AG04449 (cell line): Measurements from ENCODE around the gene ITPR1.

ENCODE experiments used
- CTCF ChIA-PET: fragments of 350-600 bp; formaldehyde crosslinking; extraction: SDS; loops from one replicate; lab custom pipeline; 2021; ENCODE audit warnings: antibody characterized with exemption; lab: Yijun Ruan, JAX
- POLR2A ChIA-PET: fragments of 400-600, 350-600 bp; formaldehyde crosslinking; extraction: SDS; loops from one replicate; lab custom pipeline; 2020; ENCODE audit warnings: antibody characterized with exemption, inconsistent platforms; lab: Yijun Ruan, JAX
- DNase-seq: peaks from one replicate; pipeline ENCODE4 v3.0.0-alpha.2; 2010; ENCODE audit warnings: low read depth, low spot score
- H3K4me3 ChIP-seq: 2 replicates; pipeline ENCODE4 v1.5.1; 2011; ENCODE audit warnings: low read depth, mild to moderate bottlenecking, control low read depth, low read length
- TF ChIP-seq, protein P1 (sequence below): IDR thresholded peaks from one replicate; pipeline ENCODE4 v1.5.1; 2011; ENCODE audit warnings: mild to moderate bottlenecking, moderate library complexity, low read length, control low read depth, inconsistent platforms; ENCODE audit not compliant: insufficient read depth; ENCODE audit errors: missing control alignments

The ITPR1 gene

DNA sequence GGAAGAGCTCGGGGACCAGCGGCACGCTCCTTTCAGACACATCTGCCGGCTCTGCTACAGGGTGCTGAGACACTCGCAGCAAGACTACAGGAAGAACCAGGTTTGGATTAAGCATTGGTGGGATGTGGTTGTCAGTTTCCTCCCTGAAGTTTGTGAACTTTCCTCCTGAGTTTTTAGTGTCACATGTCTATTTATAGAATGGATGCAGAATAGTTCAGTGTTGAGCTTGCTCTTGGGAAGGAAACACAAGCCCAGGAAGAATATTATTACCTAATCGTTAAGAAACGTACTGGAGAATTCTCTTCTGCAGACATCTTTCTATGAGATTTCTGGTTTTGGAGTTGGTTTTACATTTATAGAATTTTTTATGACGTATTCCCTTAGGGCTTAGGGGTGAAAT is 172.0 kb downstream of the ITPR1 start:
- POLR2A ChIA-PET: no interaction called here
- CTCF ChIA-PET: interaction anchor here (1.1 to 2.0 kb wide), 4 partner anchors 10 to 456 kb away, joined by 3 to 8 read pairs (median 4); no protein-coding TSS in a partner anchor

GRCh38 chr3:4666071-4666470 is 172.9 kb downstream of the ITPR1 start:
- TF ChIP-seq, protein P1, sequence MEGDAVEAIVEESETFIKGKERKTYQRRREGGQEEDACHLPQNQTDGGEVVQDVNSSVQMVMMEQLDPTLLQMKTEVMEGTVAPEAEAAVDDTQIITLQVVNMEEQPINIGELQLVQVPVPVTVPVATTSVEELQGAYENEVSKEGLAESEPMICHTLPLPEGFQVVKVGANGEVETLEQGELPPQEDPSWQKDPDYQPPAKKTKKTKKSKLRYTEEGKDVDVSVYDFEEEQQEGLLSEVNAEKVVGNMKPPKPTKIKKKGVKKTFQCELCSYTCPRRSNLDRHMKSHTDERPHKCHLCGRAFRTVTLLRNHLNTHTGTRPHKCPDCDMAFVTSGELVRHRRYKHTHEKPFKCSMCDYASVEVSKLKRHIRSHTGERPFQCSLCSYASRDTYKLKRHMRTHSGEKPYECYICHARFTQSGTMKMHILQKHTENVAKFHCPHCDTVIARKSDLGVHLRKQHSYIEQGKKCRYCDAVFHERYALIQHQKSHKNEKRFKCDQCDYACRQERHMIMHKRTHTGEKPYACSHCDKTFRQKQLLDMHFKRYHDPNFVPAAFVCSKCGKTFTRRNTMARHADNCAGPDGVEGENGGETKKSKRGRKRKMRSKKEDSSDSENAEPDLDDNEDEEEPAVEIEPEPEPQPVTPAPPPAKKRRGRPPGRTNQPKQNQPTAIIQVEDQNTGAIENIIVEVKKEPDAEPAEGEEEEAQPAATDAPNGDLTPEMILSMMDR: no peak
- POLR2A ChIA-PET: no interaction called here
- CTCF ChIA-PET: interaction anchor here (0.6 to 2.0 kb wide), 4 partner anchors 11 to 315 kb away, joined by 3 to 8 read pairs (median 4); no protein-coding TSS in a partner anchor

More for the DNA sequence above, 172.0 kb downstream of the ITPR1 start:
- TF ChIP-seq, protein P1: no peak
- H3K4me3 ChIP-seq: no peak overlapping the region
- DNase-seq: no peak

GRCh38 chr3:4670352-4670751 is 177.2 kb downstream of the ITPR1 start:
- POLR2A ChIA-PET: no interaction called here
- TF ChIP-seq, protein P1: peak; percentile 37
- DNase-seq: no peak
- CTCF ChIA-PET: interaction anchor here (0.8 to 2.0 kb wide), 4 partner anchors 11 to 41 kb away, joined by 3 to 8 read pairs (median 4); no protein-coding TSS in a partner anchor
- H3K4me3 ChIP-seq: no peak overlapping the region

More at GRCh38 chr3:4666071-4666470, 172.9 kb downstream of the ITPR1 start:
- DNase-seq: no peak
- no peak overlapping the region for H3K4me3 ChIP-seq

- POLR2A ChIA-PET: no interaction called here
- CTCF ChIA-PET: interaction anchor here (1.6 to 3.5 kb wide), 3 partner anchors 14 to 38 kb away, joined by 5 to 18 read pairs (median 17); no protein-coding TSS in a partner anchor
- TF ChIP-seq, protein P1: no peak
- DNase-seq: no peak
- H3K4me3 ChIP-seq: no peak overlapping the region
These were observed 179.7 kb downstream of the ITPR1 start for GRCh38 chr3:4672725-4673275.

GRCh38 chr3:4674216-4674615 is 181.1 kb downstream of the ITPR1 start:
- no peak overlapping the region for H3K4me3 ChIP-seq
- no peak for DNase-seq
- ChIA-PET CTCF (interaction anchor here (0.7 to 3.5 kb wide), 11 partner anchors 16 to 447 kb away, joined by 3 to 18 read pairs (median 3); partner anchors contain the start of gene ARL8B), POLR2A (interaction anchor here (0.6 kb wide), 1 partner anchor 492 kb away, joined by 4 read pairs; no protein-coding TSS in a partner anchor)
- TF ChIP-seq, protein P1: no peak

DNA sequence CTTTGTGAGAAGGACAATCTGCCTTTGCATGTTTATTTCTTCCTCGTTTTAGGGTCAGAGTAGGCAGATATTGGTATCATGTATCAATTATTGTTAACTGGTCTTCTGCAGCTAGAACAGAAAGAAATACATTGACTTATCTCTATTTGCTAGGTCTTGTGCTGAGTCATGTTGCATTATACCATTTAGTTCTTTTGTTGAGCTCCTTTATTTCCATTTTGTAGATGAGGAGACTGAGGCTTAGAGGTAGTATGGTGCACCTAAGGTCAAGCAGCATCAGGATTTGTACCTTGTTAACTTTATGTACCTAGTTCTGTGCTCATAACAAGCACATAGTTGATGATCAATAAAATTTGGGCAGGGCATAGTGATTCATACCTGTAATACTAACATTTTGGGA is 182.6 kb downstream of the ITPR1 start:
- H3K4me3 ChIP-seq: no peak overlapping the region
- ChIA-PET CTCF (interaction anchor here (2.8 kb wide), 1 partner anchor 20 kb away, joined by 18 read pairs; no protein-coding TSS in a partner anchor), POLR2A (no interaction called here)
- TF ChIP-seq, protein P1: no peak
- DNase-seq: no peak
